H1 (cell line): Measurements from ENCODE around the gene SH2D7. TPM values are rescaled to one million over a fixed set of nuclear protein-coding genes. Genes with fewer than 3 reads are reported as not detected.

Experiments used
- CTCF ChIA-PET: fragments of 300-600 bp; sonication (Branson Sonifier 250); formaldehyde crosslinking; loops from one replicate; lab custom pipeline; 2021; ENCODE audit not compliant: partially characterized antibody; lab: Charles Lee
- POLR2A ChIA-PET: fragments of 300-600 bp; sonication (Branson Sonifier 250); formaldehyde crosslinking; loops from one replicate; lab custom pipeline; 2021; ENCODE audit warnings: inconsistent platforms; ENCODE audit not compliant: partially characterized antibody; lab: Charles Lee
- DNase-seq, 2 experiments: peaks; one replicate each; pipeline versions ENCODE4 v3.0.0 to v3.0.0-alpha.2; 2010 to 2022; ENCODE audit warnings: low spot score in 2 of 2, low read depth in 1 of 2, mixed read lengths in 1 of 2
- FAIRE-seq: peaks from 2 replicates; lab custom pipeline; 2011; peaks lifted over from hg19 to GRCh38; lab: Jason Lieb, UNC
- H2AFZ ChIP-seq: 2 replicates; pipeline ENCODE4 v1.8.1; 2012; ENCODE audit warnings: low read length, inconsistent platforms
- H2AK5ac ChIP-seq: 2 replicates; pipeline ENCODE4 v1.6.1; 2013; ENCODE audit warnings: low read depth, low read length
- H2BK120ac ChIP-seq: replicated peaks from 2 replicates; pipeline ENCODE3; 2013; ENCODE audit warnings: low read depth, low read length, inconsistent platforms
- H2BK12ac ChIP-seq: 2 replicates; pipeline ENCODE4 v1.6.1; 2013; ENCODE audit warnings: low read depth, low read length
- H2BK15ac ChIP-seq: 2 replicates; pipeline ENCODE4 v1.6.1; 2013; ENCODE audit warnings: low read length
- H2BK20ac ChIP-seq: 2 replicates; pipeline ENCODE4 v1.6.1; 2013; ENCODE audit warnings: low read length
- H2BK5ac ChIP-seq: 2 replicates; pipeline ENCODE4 v1.6.1; 2013; ENCODE audit warnings: low read depth, low read length
- H3K14ac ChIP-seq: 2 replicates; pipeline ENCODE4 v1.6.1; 2013; ENCODE audit warnings: inconsistent platforms; ENCODE audit not compliant: insufficient read length
- H3K18ac ChIP-seq: 2 replicates; pipeline ENCODE4 v1.6.1; 2013; ENCODE audit warnings: low read length; ENCODE audit errors: extremely low read depth
- H3K23ac ChIP-seq: 2 replicates; pipeline ENCODE4 v1.6.1; 2013; ENCODE audit warnings: inconsistent platforms; ENCODE audit not compliant: insufficient read length
- H3K23me2 ChIP-seq: 2 replicates; pipeline ENCODE4 v1.6.1; 2013; ENCODE audit warnings: low read depth, low read length
- H3K27ac ChIP-seq: 2 replicates; pipeline ENCODE4 v1.6.1; 2011; ENCODE audit warnings: low read depth, low read length, inconsistent platforms
- H3K27me3 ChIP-seq, 4 experiments: replicated peaks in 1 of 4; 1 replicate in 1 of 4; 2 replicates in 3 of 4; pipeline versions ENCODE4 v1.6.1 to v1.8.1; 2011 to 2013; ENCODE audit warnings: low read length in 3 of 4, mild to moderate bottlenecking in 3 of 4, inconsistent platforms in 2 of 4, mixed read lengths in 2 of 4, moderate library complexity in 1 of 4; ENCODE audit not compliant: control insufficient read depth in 3 of 4, insufficient read depth in 3 of 4; ENCODE audit errors: extremely low read depth in 1 of 4
- H3K36me3 ChIP-seq, 4 experiments: 2 replicates each; pipeline versions ENCODE4 v1.6.1 to v1.8.1; 2011 to 2013; ENCODE audit warnings: mild to moderate bottlenecking in 4 of 4, low read length in 3 of 4, moderate library complexity in 2 of 4, control low read depth in 1 of 4, inconsistent platforms in 1 of 4; ENCODE audit not compliant: insufficient read depth in 4 of 4, control insufficient read depth in 2 of 4
- H3K4ac ChIP-seq: replicated peaks from 2 replicates; pipeline ENCODE3; 2013; ENCODE audit warnings: low read length, low read depth, mixed read lengths, inconsistent platforms; ENCODE audit not compliant: insufficient read length
- H3K4me1 ChIP-seq, 4 experiments: replicated peaks in 1 of 4; 1 replicate in 1 of 4; 2 replicates in 3 of 4; pipeline versions ENCODE4 v1.6.1 to v1.8.1; 2011 to 2013; ENCODE audit warnings: low read length in 3 of 4, inconsistent platforms in 2 of 4, mixed read lengths in 1 of 4; ENCODE audit not compliant: insufficient read depth in 4 of 4, control insufficient read depth in 3 of 4
- H3K4me2 ChIP-seq, 2 experiments: 2 replicates each; pipeline versions ENCODE4 v1.6.1 to v1.8.1; 2011 to 2013; ENCODE audit warnings: low read depth in 2 of 2, low read length in 2 of 2, control low read depth in 1 of 2, inconsistent platforms in 1 of 2, mild to moderate bottlenecking in 1 of 2; ENCODE audit not compliant: insufficient read depth in 1 of 2
- H3K4me3 ChIP-seq, 4 experiments: fragments of 200-600, 300-600 bp in 1 of 4; sonication (generic), shearing (Covaris generic), sonication (Bioruptor Twin) in 1 of 4; 2 replicates each; pipeline versions ENCODE4 v1.5.1 to v1.8.1; 2011 to 2016; ENCODE audit warnings: low read length in 4 of 4, low read depth in 3 of 4, control low read depth in 2 of 4, inconsistent platforms in 2 of 4, mild to moderate bottlenecking in 2 of 4, mixed read lengths in 1 of 4, moderate library complexity in 1 of 4; ENCODE audit not compliant: insufficient read depth in 2 of 4; ENCODE audit errors: extremely low read depth in 1 of 4
- H3K56ac ChIP-seq: replicated peaks from 2 replicates; pipeline ENCODE3; 2013; ENCODE audit warnings: low read depth, mild to moderate bottlenecking, mixed read lengths, low read length, inconsistent platforms; ENCODE audit not compliant: insufficient read length
- H3K79me1 ChIP-seq: 2 replicates; pipeline ENCODE4 v1.6.1; 2013; ENCODE audit warnings: low read depth, low read length, control low read depth
- H3K79me2 ChIP-seq, 2 experiments: 2 replicates each; pipeline versions ENCODE4 v1.6.1 to v1.8.1; 2012 to 2013; ENCODE audit warnings: low read length in 2 of 2, mild to moderate bottlenecking in 2 of 2, inconsistent platforms in 1 of 2; ENCODE audit not compliant: insufficient read depth in 2 of 2, control insufficient read depth in 1 of 2
- H3K9ac ChIP-seq, 4 experiments: replicated peaks in 1 of 4; 1 replicate in 1 of 4; 2 replicates in 3 of 4; pipeline versions ENCODE4 v1.6.1 to v1.8.1; 2011 to 2013; ENCODE audit warnings: low read depth in 3 of 4, low read length in 3 of 4, control low read depth in 2 of 4, mild to moderate bottlenecking in 2 of 4, moderate library complexity in 2 of 4, inconsistent platforms in 1 of 4; ENCODE audit errors: extremely low read depth in 1 of 4
- H3K9me3 ChIP-seq, 2 experiments: 2 replicates each; pipeline versions ENCODE4 v1.6.1 to v1.8.1; 2012 to 2013; ENCODE audit warnings: mild to moderate bottlenecking in 2 of 2, moderate library complexity in 2 of 2, control low read depth in 1 of 2, inconsistent platforms in 1 of 2, low read depth in 1 of 2, low read length in 1 of 2, mixed read lengths in 1 of 2; ENCODE audit not compliant: insufficient read depth in 2 of 2
- H4K20me1 ChIP-seq, 2 experiments: replicated peaks in 1 of 2; 2 replicates each; pipeline versions ENCODE3 to v1.8.1; 2011 to 2013; ENCODE audit warnings: inconsistent platforms in 2 of 2, low read length in 2 of 2, mild to moderate bottlenecking in 1 of 2; ENCODE audit not compliant: insufficient read depth in 2 of 2, control insufficient read depth in 1 of 2
- H4K5ac ChIP-seq: 2 replicates; pipeline ENCODE4 v1.6.1; 2013; ENCODE audit warnings: low read length, low read depth, mixed read lengths, inconsistent platforms; ENCODE audit not compliant: insufficient read length
- H4K8ac ChIP-seq: 2 replicates; pipeline ENCODE4 v1.8.0; 2013; ENCODE audit warnings: mild to moderate bottlenecking, moderate library complexity, low read length, inconsistent platforms; ENCODE audit not compliant: insufficient read depth; ENCODE audit errors: extremely low read depth
- H4K91ac ChIP-seq: replicated peaks from 2 replicates; pipeline ENCODE3; 2013; ENCODE audit warnings: low read length, mixed read lengths, inconsistent platforms; ENCODE audit not compliant: insufficient read length
- ASH2L ChIP-seq: fragments of 200-600, 300-600 bp; sonication (generic); IDR thresholded peaks from one replicate; pipeline ENCODE4 v1.7.1; 2017; ENCODE audit warnings: low read length
- WGBS, 2 experiments: shearing (Covaris generic) in 1 of 2; methylation state at CpG; one replicate each; pipeline versions ENCODE4 v1.1.6 to v1.1.7; 2013 to 2015; ENCODE audit warnings: low lambda C conversion rate in 2 of 2, mixed read lengths in 2 of 2, inconsistent platforms in 1 of 2, low coverage in 1 of 2, missing lambda C conversion rate in 1 of 2; ENCODE audit not compliant: insufficient replicate concordance in 2 of 2, insufficient coverage in 1 of 2, insufficient read length in 1 of 2; ENCODE audit errors: extremely low coverage in 1 of 2, missing lambda C conversion rate in 1 of 2; 5-methylcytosine and 5-hydroxymethylcytosine counted together
- polyA plus RNA-seq, 7 experiments: library from polyadenylated mRNA; depleted of rRNA in 3 of 7; stranded (reverse) in 5 of 7; unstranded in 2 of 7; fragments of >200 nt in 5 of 7; fragments of 200-250 nt in 2 of 7; gene quantifications; 1 replicate in 5 of 7; 2 replicates in 1 of 7; 4 replicates in 1 of 7; pipeline versions ENCODE4 v1.2.1 to v1.2.3, GENCODE V29; 2011 to 2013; ENCODE audit warnings: missing spikeins in 2 of 7, mixed read lengths in 2 of 7
- total RNA-seq: library from RNA; stranded (reverse); fragmentation: NEBNext Ultra II Directional; extraction: Animal tissue kit (Norgen Biotek cat#: 25700); gene quantifications from 2 replicates; pipeline ENCODE4 v1.2.1, GENCODE V29; 2021
- TF ChIP-seq, protein P1 (sequence below), 3 experiments: IDR thresholded peaks; 1 replicate in 2 of 3; 2 replicates in 1 of 3; pipeline versions ENCODE4 v1.5.1 to v1.6.1; 2011; ENCODE audit warnings: low read length in 3 of 3, mild to moderate bottlenecking in 3 of 3, inconsistent platforms in 2 of 3, low read depth in 1 of 3, moderate library complexity in 1 of 3; ENCODE audit not compliant: insufficient read depth in 1 of 3; ENCODE audit errors: control extremely low read depth in 1 of 3

SH2D7 gene
- total and polyA plus RNA-seq, 2 of the 8 experiments (the other 6 are each of a cell fraction or from before 2014, with no cell fraction given): not detected

GRCh38 chr15:78076231-78077052 lies 15.9 kb upstream of the SH2D7 start:
- POLR2A ChIA-PET: no interaction called here

More at GRCh38 chr15:78076231-78077052, 15.9 kb upstream of the SH2D7 start:
- H3K4ac ChIP-seq: no peak overlapping the region
- H3K14ac ChIP-seq: no peak overlapping the region
- peak overlapping the region; percentile 29; the same call in 1 of the 2 replicates for H2BK15ac ChIP-seq
- H2BK5ac ChIP-seq: peak overlapping the region; percentile 52; the same call in 1 of the 2 replicates
- peak overlapping the region; percentile 71; the same call in 1 of the 2 replicates for H3K18ac ChIP-seq
- no peaks in the 10 kb centered on the region for H3K9me3 ChIP-seq
- H4K8ac ChIP-seq: peak overlapping the region; percentile 62; the same call in 1 of the 2 replicates
- no peak overlapping the region for H2AK5ac ChIP-seq
- WGBS, 2 experiments: 59% methylated on average over 16 of the region's 17 CpGs; no CpG with 5 or more reads in 1 of the 2 experiments
- no peak overlapping the region for H2BK120ac ChIP-seq
- H3K56ac ChIP-seq: no peak overlapping the region
- H3K79me1 ChIP-seq: peaks cover 4% of the 10 kb centered on the region
- peak overlapping the region; percentile 61 to 79 (median 72) for H3K4me3 ChIP-seq
- H3K23ac ChIP-seq: no peak overlapping the region
- H4K91ac ChIP-seq: peak overlapping the region; percentile 42
- no peaks in the 10 kb centered on the region for H3K27me3 ChIP-seq
- H3K4me2 ChIP-seq: peak overlapping the region; percentile 66 to 81
- no peak overlapping the region for H4K5ac ChIP-seq
- no peaks in the 10 kb centered on the region for H3K36me3 ChIP-seq
- no peaks in the 10 kb centered on the region for H4K20me1 ChIP-seq
- no peak overlapping the region for H2BK20ac ChIP-seq
- peaks cover 9% of the 10 kb centered on the region for H3K23me2 ChIP-seq
- FAIRE-seq (no peak), DNase-seq (no peak)
- H3K9ac ChIP-seq: peak overlapping the region in 3 of 4 experiments; percentile 9 to 52 (median 42); a peak in 3 of 7 replicates
- CTCF ChIA-PET: interaction anchor here (0.6 to 2.2 kb wide), 12 partner anchors 17 to 228 kb away, joined by 3 to 8 read pairs (median 4); no protein-coding TSS in a partner anchor
- H3K27ac ChIP-seq: no peak overlapping the region
- H2BK12ac ChIP-seq: no peak overlapping the region
- peaks cover 0 to 10% of the 10 kb centered on the region in 2 experiments; a peak in 2 of 4 replicates for H3K79me2 ChIP-seq
- TF ChIP-seq, protein P1, sequence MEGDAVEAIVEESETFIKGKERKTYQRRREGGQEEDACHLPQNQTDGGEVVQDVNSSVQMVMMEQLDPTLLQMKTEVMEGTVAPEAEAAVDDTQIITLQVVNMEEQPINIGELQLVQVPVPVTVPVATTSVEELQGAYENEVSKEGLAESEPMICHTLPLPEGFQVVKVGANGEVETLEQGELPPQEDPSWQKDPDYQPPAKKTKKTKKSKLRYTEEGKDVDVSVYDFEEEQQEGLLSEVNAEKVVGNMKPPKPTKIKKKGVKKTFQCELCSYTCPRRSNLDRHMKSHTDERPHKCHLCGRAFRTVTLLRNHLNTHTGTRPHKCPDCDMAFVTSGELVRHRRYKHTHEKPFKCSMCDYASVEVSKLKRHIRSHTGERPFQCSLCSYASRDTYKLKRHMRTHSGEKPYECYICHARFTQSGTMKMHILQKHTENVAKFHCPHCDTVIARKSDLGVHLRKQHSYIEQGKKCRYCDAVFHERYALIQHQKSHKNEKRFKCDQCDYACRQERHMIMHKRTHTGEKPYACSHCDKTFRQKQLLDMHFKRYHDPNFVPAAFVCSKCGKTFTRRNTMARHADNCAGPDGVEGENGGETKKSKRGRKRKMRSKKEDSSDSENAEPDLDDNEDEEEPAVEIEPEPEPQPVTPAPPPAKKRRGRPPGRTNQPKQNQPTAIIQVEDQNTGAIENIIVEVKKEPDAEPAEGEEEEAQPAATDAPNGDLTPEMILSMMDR (IDR thresholded peaks at IDR 0.05; ENCODE audit: control extremely low read depth in 1 of 3, insufficient read depth in 1 of 3, low read depth in 1 of 3, low read length in 3 of 3): peak in 2 of 3 experiments; percentile 17 to 23; a peak in 2 of 4 replicates
- TF ChIP-seq ASH2L: no peak
- peaks cover 0 to 10% (median 6%) of the 10 kb centered on the region in 4 experiments; a peak in 5 of 7 replicates for H3K4me1 ChIP-seq
- peak overlapping the region; percentile 70; the same call in 1 of the 2 replicates for H2AFZ ChIP-seq
